Measurements from ENCODE around the gene ANO7. TPM values are rescaled to one million over a fixed set of nuclear protein-coding genes. Genes with fewer than 3 reads are reported as not detected.

Gene ANO7
- total RNA-seq, 3 donors from 2014 or later (not counting 1 experiment from before 2014, with no cell fraction given): 0.97 to 1.4 (median 1.1) TPM

DNA sequence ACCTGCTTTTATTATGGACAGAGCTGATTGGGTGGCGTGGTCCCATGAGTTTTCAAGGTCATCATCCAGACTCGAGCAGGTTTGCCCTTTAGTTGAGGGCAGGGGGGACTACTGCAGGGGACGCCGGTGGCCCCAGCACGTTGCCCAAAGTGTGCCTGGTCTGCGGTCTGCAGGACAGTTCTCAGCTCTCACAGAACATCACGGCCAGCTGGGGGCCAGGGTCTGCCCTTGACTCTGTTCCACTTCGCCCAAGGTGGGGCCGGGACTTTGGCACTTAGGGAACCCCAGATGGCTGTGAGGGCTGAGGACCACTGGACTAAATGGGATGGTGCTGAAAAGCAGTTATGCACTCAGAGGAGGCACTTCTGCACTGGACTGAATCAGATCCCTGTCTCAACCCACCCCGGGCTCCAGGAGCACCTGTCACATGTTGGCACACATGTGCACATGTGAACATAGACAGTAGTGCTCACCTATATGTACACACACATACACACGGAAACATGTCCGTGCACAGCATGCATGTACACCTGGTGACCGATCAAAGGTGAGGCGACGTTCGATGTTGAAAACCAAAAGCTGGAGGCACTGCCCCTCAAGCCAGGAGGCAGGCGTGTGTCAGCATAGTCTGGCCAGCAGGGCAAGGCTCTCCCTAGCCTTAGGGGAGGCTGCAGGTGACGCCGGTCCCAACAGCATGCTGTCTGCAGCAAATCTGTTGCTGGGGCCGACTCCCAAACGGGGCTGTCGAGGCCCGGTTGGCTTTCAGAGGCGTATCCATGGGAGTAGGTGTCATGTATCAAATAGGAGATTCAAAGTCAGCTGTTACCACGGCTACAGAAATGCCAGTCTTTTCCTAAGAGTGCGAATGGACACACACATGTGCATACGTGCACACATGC is 10.2 kb downstream of the ANO7 start:
- no peaks in the 10 kb centered on the region for H3K4me1 ChIP-seq (ENCODE audit: control insufficient read depth, insufficient read depth, low read length)
- Mint-ChIP-seq H3K9me3 (no peaks in the 10 kb centered on the region), H3K36me3 (no peaks in the 10 kb centered on the region), H3K27me3 (ENCODE audit: low read depth in 2 of 2) (no peaks in the 10 kb centered on the region), H3K4me3 (no peak overlapping the region), H3K27ac (no peak overlapping the region), H3K4me1 (no peaks in the 10 kb centered on the region)
- DNase-seq: no peak
- 87% methylated on average over 27 of the region's 27 CpGs for WGBS (ENCODE audit: insufficient coverage)
- H3K36me3 ChIP-seq (ENCODE audit: control insufficient read depth, insufficient read depth, low read length): no peaks in the 10 kb centered on the region
- H3K4me3 ChIP-seq (ENCODE audit: low read length): no peak overlapping the region
- TF ChIP-seq, protein P1, sequence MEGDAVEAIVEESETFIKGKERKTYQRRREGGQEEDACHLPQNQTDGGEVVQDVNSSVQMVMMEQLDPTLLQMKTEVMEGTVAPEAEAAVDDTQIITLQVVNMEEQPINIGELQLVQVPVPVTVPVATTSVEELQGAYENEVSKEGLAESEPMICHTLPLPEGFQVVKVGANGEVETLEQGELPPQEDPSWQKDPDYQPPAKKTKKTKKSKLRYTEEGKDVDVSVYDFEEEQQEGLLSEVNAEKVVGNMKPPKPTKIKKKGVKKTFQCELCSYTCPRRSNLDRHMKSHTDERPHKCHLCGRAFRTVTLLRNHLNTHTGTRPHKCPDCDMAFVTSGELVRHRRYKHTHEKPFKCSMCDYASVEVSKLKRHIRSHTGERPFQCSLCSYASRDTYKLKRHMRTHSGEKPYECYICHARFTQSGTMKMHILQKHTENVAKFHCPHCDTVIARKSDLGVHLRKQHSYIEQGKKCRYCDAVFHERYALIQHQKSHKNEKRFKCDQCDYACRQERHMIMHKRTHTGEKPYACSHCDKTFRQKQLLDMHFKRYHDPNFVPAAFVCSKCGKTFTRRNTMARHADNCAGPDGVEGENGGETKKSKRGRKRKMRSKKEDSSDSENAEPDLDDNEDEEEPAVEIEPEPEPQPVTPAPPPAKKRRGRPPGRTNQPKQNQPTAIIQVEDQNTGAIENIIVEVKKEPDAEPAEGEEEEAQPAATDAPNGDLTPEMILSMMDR (IDR thresholded peaks at IDR 0.05): no peak
- H3K27me3 ChIP-seq (ENCODE audit: control insufficient read depth, insufficient read depth, low read length): no peaks in the 10 kb centered on the region
- no peak overlapping the region for H3K27ac ChIP-seq (ENCODE audit: low read length)
- no peaks in the 10 kb centered on the region for H3K9me3 ChIP-seq (ENCODE audit: control insufficient read depth, insufficient read depth, low read length)
- intact Hi-C loops (cut with micrococcal nuclease): no loop called here
- no peak for ATAC-seq

DNA sequence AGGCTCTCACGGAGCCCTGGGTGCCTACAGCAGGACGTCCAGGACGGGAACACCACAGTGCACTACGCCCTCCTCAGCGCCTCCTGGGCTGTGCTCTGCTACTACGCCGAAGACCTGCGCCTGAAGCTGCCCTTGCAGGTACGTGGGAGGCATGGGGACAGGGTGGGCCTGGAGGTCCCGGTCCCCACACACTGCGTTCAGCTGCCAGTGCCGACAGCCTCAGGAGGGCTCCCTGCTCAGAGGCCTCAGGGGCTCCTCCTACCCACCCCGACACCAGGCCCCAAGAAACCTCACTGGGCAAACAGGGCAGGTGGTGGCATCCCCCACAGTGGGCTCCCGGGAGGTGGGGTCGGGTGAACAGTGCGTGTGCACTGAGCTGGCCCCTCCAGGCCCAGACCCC is 10.8 kb downstream of the ANO7 start:
- TF ChIP-seq, protein P1 (IDR thresholded peaks at IDR 0.05): no peak
- ATAC-seq (no peak), DNase-seq (no peak)
- no peak overlapping the region for H3K4me3 ChIP-seq (ENCODE audit: low read length)
- H3K4me1 ChIP-seq (ENCODE audit: control insufficient read depth, insufficient read depth, low read length): no peaks in the 10 kb centered on the region
- Mint-ChIP-seq H3K9me3 (no peaks in the 10 kb centered on the region), H3K4me3 (no peak overlapping the region), H3K4me1 (no peaks in the 10 kb centered on the region), H3K27ac (no peak overlapping the region), H3K27me3 (ENCODE audit: low read depth in 2 of 2) (no peaks in the 10 kb centered on the region), H3K36me3 (no peaks in the 10 kb centered on the region)
- H3K27me3 ChIP-seq (ENCODE audit: control insufficient read depth, insufficient read depth, low read length): no peaks in the 10 kb centered on the region
- H3K27ac ChIP-seq (ENCODE audit: low read length): no peak overlapping the region
- intact Hi-C loops (cut with micrococcal nuclease): no loop called here
- no peaks in the 10 kb centered on the region for H3K36me3 ChIP-seq (ENCODE audit: control insufficient read depth, insufficient read depth, low read length)
- WGBS (ENCODE audit: insufficient coverage): 88% methylated on average over 16 of the region's 16 CpGs
- H3K9me3 ChIP-seq (ENCODE audit: control insufficient read depth, insufficient read depth, low read length): no peaks in the 10 kb centered on the region

DNA sequence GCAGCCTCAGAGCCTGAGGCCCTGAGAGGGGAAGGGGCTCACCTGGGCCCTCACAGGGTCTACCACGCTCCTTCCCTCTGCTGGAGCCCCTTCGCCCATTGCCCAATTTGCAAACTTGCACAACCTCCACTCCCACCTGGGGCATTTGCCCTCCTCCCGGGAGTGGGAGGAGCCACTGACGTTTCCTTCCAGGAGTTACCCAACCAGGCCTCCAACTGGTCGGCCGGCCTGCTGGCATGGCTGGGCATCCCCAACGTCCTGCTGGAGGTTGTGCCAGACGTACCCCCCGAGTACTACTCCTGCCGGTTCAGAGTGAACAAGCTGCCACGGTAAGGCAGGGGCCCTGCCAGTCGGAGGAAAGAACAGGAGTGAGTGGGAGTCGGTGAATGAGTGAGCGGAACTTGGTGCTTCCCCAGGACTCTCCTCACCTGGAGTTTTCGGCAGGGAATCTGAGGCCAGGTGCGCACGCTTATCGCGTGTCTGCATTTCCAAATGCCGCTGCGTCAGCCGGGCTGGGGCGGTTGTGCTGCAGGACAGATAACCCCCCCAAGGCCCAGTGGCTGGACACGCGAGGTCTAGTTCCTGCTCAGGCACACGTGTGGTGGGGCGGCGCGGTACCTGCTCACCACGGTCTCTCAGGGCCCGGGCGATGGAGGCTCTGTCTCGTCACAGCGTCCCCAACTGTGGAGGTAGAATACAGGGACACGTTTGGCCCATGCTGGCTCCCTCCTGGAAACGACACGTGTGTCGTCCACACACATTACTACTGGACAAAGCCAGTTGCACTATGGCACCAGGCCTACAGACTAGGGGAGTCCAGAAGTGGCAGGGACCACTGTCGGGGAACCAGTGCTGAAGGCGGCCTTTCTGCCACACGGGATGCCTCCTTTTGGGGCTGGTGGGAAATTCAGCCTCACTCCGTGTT is 11.7 kb downstream of the ANO7 start:
- WGBS (ENCODE audit: insufficient coverage): 90% methylated on average over 42 of the region's 42 CpGs
- H3K27ac ChIP-seq (ENCODE audit: low read length): no peak overlapping the region
- H3K4me1 ChIP-seq (ENCODE audit: control insufficient read depth, insufficient read depth, low read length): no peaks in the 10 kb centered on the region
- no peak for ATAC-seq
- Mint-ChIP-seq H3K36me3 (no peaks in the 10 kb centered on the region), H3K9me3 (no peaks in the 10 kb centered on the region), H3K27ac (no peak overlapping the region), H3K4me1 (no peaks in the 10 kb centered on the region), H3K4me3 (no peak overlapping the region), H3K27me3 (ENCODE audit: low read depth in 2 of 2) (no peaks in the 10 kb centered on the region)
- no peaks in the 10 kb centered on the region for H3K27me3 ChIP-seq (ENCODE audit: control insufficient read depth, insufficient read depth, low read length)
- TF ChIP-seq, protein P1 (IDR thresholded peaks at IDR 0.05): no peak
- no peaks in the 10 kb centered on the region for H3K36me3 ChIP-seq (ENCODE audit: control insufficient read depth, insufficient read depth, low read length)
- intact Hi-C loops (cut with micrococcal nuclease): no loop called here
- no peak for DNase-seq
- H3K9me3 ChIP-seq (ENCODE audit: control insufficient read depth, insufficient read depth, low read length): no peaks in the 10 kb centered on the region
- H3K4me3 ChIP-seq (ENCODE audit: low read length): no peak overlapping the region
